Measurements from ENCODE around the gene PSMC6.
"Not testable (repeated sequence)": the region's sequence is repeated elsewhere in the genome, so short reads cannot be mapped to it uniquely, and the experiment has no call there.

Gene PSMC6

GRCh38 chr14:52762923-52763322, 55.9 kb downstream of the PSMC6 start:
- DNase-seq; in situ Hi-C loops (cut with HindIII; ENCODE audit: low pct_ligation_motif_present, low pct_unique_long_range_greater_than_20kb, low sequenced_read_pairs): not testable (repeated sequence)

GRCh38 chr14:52767058-52767833, 60.2 kb downstream of the PSMC6 start:
- in situ Hi-C loops (cut with HindIII; ENCODE audit: low pct_ligation_motif_present, low pct_unique_long_range_greater_than_20kb, low sequenced_read_pairs) = no loop called here
- no peak for DNase-seq

- DNase-seq = no peak
- in situ Hi-C loops (cut with HindIII; ENCODE audit: low pct_ligation_motif_present, low pct_unique_long_range_greater_than_20kb, low sequenced_read_pairs) = no loop called here
Observed at GRCh38 chr14:52769887-52770286, 62.9 kb downstream of the PSMC6 start.

- DNase-seq = no peak
- in situ Hi-C loops (cut with HindIII; ENCODE audit: low pct_ligation_motif_present, low pct_unique_long_range_greater_than_20kb, low sequenced_read_pairs) = no loop called here
Observed at GRCh38 chr14:52776816-52777215, 69.8 kb downstream of the PSMC6 start.
